HepG2 (cell line): ENCODE data around the gene NUAK2. TPM values are rescaled to one million over a fixed set of nuclear protein-coding genes. Genes with fewer than 3 reads are reported as not detected.

Experiments used
- ADNP ChIP-seq: sonication (generic); formaldehyde crosslinking; IDR thresholded peaks from 2 replicates; pipeline ENCODE4 v1.4.0; 2020; ENCODE audit warnings: missing genetic modification reagents
- ELF4 ChIP-seq: sonication (generic); formaldehyde crosslinking; IDR thresholded peaks from 2 replicates; pipeline ENCODE4 v1.5.0; 2020; ENCODE audit warnings: missing genetic modification reagents, mild to moderate bottlenecking, moderate library complexity, borderline replicate concordance
- GABPB1 ChIP-seq: IDR thresholded peaks from 2 replicates; pipeline ENCODE4 v1.6.1; 2016; ENCODE audit warnings: mild to moderate bottlenecking, missing genetic modification reagents, moderate library complexity, missing compliant biosample characterization
- GTF2F1 ChIP-seq: fragments of 150-350 bp; IDR thresholded peaks from 2 replicates; pipeline ENCODE4 v1.6.1; 2014; ENCODE audit warnings: low read length
- KMT2B ChIP-seq: IDR thresholded peaks from 2 replicates; pipeline ENCODE4 v1.6.1; 2016; ENCODE audit warnings: missing genetic modification reagents, missing compliant biosample characterization
- MBNL3 ChIP-seq: fragments of 250-450 bp; sonication (Bioruptor Pico); conservative IDR thresholded peaks from 2 replicates; pipeline ENCODE4 v1.8.0; 2022; ENCODE audit warnings: mild to moderate bottlenecking, inconsistent platforms
- NR2C2 ChIP-seq: sonication (generic); formaldehyde crosslinking; IDR thresholded peaks from 2 replicates; pipeline ENCODE4 v1.4.0; 2020; ENCODE audit warnings: missing genetic modification reagents, mild to moderate bottlenecking, moderate library complexity, borderline replicate concordance
- PLRG1 ChIP-seq: fragments of 450-650 bp; conservative IDR thresholded peaks from 2 replicates; pipeline ENCODE4 v1.6.1; 2016
- RBM39 ChIP-seq: fragments of 200-400 bp; formaldehyde crosslinking; IDR thresholded peaks from one replicate; pipeline ENCODE4 v1.6.1; 2018; ENCODE audit warnings: antibody characterized with exemption, mild to moderate bottlenecking, low read depth, low read length; ENCODE audit not compliant: poor library complexity, severe bottlenecking
- SP2 ChIP-seq: sonication (generic); formaldehyde crosslinking; IDR thresholded peaks from 2 replicates; pipeline ENCODE4 v1.5.1; 2020; ENCODE audit warnings: mild to moderate bottlenecking, missing genetic modification reagents
- SPEN ChIP-seq: sonication (generic); formaldehyde crosslinking; IDR thresholded peaks from 2 replicates; pipeline ENCODE4 v1.5.1; 2020; ENCODE audit warnings: low read depth, mild to moderate bottlenecking, missing genetic modification reagents
- STAG1 ChIP-seq: sonication (generic); formaldehyde crosslinking; IDR thresholded peaks from 2 replicates; pipeline ENCODE4 v1.4.0; 2020; ENCODE audit warnings: missing genetic modification reagents
- TCF7 ChIP-seq: sonication (generic); IDR thresholded peaks from 2 replicates; pipeline ENCODE4 v1.6.1; 2016; ENCODE audit warnings: antibody characterized with exemption, low read depth
- ZFP82 ChIP-seq: sonication (generic); formaldehyde crosslinking; IDR thresholded peaks from 2 replicates; pipeline ENCODE4 v1.5.1; 2020; ENCODE audit warnings: mild to moderate bottlenecking, missing genetic modification reagents, borderline replicate concordance
- ZNF333 ChIP-seq: sonication (generic); formaldehyde crosslinking; IDR thresholded peaks from 2 replicates; pipeline ENCODE4 v1.4.0; 2020; ENCODE audit warnings: mild to moderate bottlenecking, missing genetic modification reagents, borderline replicate concordance
- ZNF33A ChIP-seq: sonication (generic); formaldehyde crosslinking; IDR thresholded peaks from 2 replicates; pipeline ENCODE4 v1.5.1; 2020; ENCODE audit warnings: missing genetic modification reagents, mild to moderate bottlenecking, moderate library complexity, borderline replicate concordance
- ZNF572 ChIP-seq: sonication (generic); formaldehyde crosslinking; IDR thresholded peaks from 2 replicates; pipeline ENCODE4 v1.5.1; 2020; ENCODE audit warnings: mild to moderate bottlenecking, missing genetic modification reagents
- ZNF724P ChIP-seq: sonication (generic); formaldehyde crosslinking; IDR thresholded peaks from 2 replicates; pipeline ENCODE4 v1.8.0; 2022; ENCODE audit warnings: missing genetic modification reagents, borderline replicate concordance
- polyA plus RNA-seq, 8 experiments: library from polyadenylated mRNA; depleted of rRNA in 3 of 8; stranded (reverse) in 7 of 8; unstranded in 1 of 8; fragments of >200 nt; fragmentation: Illumina TruSeq in 4 of 8; extraction: Trizol in 4 of 8; gene quantifications; 2 replicates each; pipeline versions ENCODE4 v1.2.1 to v1.2.3, GENCODE V29; 2011 to 2016; ENCODE audit warnings: low read depth in 4 of 8, missing spikeins in 1 of 8, mixed read lengths in 1 of 8; ENCODE audit not compliant: insufficient read depth in 1 of 8
- total RNA-seq, 5 experiments: library from RNA; depleted of rRNA; stranded (reverse); fragments of >200 nt; fragmentation: Illumina TruSeq; extraction: Trizol; gene quantifications; 2 replicates each; pipeline ENCODE4 v1.2.3, GENCODE V29; 2016; ENCODE audit warnings: low read depth in 1 of 5
- TF ChIP-seq, protein P1 (sequence below): sonication (generic); formaldehyde crosslinking; conservative IDR thresholded peaks from 2 replicates; pipeline ENCODE4 v1.4.0; 2020; ENCODE audit warnings: mild to moderate bottlenecking, missing genetic modification reagents, moderate library complexity
- TF ChIP-seq, protein P2 (sequence below): sonication (generic); formaldehyde crosslinking; IDR thresholded peaks from 2 replicates; pipeline ENCODE4 v1.5.0; 2020; ENCODE audit warnings: mild to moderate bottlenecking, missing genetic modification reagents, moderate library complexity
- TF ChIP-seq, protein P3 (sequence below): sonication (generic); IDR thresholded peaks from 2 replicates; pipeline ENCODE4 v1.6.1; 2016; ENCODE audit warnings: low read depth, borderline replicate concordance
- TF ChIP-seq, protein P4 (sequence below): sonication (generic); formaldehyde crosslinking; IDR thresholded peaks from 2 replicates; pipeline ENCODE4 v1.5.0; 2020; ENCODE audit warnings: mild to moderate bottlenecking, low read depth, missing genetic modification reagents, borderline replicate concordance

The NUAK2 gene
- total and polyA plus RNA-seq, 2 of the 13 experiments (the other 11 are each of a cell fraction or from before 2014, with no cell fraction given): 0.75 to 1.1 TPM

DNA sequence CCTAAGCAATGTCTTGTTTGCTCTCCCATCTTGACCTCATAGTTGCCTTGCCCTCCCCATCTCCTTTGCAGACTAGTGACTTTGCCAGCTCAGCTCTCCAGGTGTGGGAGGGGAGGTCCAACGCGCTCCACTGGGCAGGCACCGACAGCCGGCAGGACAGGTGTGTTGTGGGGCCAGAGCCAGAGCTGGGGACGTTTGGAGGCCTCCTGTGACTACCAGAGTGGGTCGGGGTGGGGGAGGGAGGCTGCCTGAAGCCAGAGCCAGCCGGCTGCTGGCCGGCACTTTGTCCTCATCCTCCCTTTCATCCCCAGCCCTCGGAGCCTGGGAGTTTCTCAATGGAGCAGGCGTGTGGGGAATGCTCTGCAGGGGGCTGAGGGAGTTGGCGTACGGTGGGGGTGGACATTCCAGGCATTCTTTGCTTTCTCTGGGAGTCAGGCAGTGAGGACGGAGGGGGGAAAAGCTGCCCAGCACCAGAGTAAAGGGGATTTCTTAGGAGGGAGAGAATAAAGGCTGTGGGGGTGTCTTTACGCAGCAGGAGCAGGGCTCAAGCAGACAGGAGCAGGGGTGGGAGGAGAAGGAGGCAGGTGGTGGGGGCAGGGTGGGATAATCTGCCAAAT lies 20.2 kb downstream of the NUAK2 start (continued):
- TF ChIP-seq TCF7: peak; percentile 72
- 0 out of 2 replicates have a peak, but pooled peaks have one; percentile 18 for TF ChIP-seq STAG1 (CRISPR knock-in tag)
- peak; percentile 65; the same call in 1 of the 2 replicates for TF ChIP-seq SPEN
- TF ChIP-seq NR2C2 (CRISPR knock-in tag): no peak
- no peak for TF ChIP-seq ZNF333 (CRISPR knock-in tag)
- no peak for TF ChIP-seq PLRG1
- no peak for TF ChIP-seq ZNF33A (CRISPR knock-in tag)
- TF ChIP-seq, protein P1, sequence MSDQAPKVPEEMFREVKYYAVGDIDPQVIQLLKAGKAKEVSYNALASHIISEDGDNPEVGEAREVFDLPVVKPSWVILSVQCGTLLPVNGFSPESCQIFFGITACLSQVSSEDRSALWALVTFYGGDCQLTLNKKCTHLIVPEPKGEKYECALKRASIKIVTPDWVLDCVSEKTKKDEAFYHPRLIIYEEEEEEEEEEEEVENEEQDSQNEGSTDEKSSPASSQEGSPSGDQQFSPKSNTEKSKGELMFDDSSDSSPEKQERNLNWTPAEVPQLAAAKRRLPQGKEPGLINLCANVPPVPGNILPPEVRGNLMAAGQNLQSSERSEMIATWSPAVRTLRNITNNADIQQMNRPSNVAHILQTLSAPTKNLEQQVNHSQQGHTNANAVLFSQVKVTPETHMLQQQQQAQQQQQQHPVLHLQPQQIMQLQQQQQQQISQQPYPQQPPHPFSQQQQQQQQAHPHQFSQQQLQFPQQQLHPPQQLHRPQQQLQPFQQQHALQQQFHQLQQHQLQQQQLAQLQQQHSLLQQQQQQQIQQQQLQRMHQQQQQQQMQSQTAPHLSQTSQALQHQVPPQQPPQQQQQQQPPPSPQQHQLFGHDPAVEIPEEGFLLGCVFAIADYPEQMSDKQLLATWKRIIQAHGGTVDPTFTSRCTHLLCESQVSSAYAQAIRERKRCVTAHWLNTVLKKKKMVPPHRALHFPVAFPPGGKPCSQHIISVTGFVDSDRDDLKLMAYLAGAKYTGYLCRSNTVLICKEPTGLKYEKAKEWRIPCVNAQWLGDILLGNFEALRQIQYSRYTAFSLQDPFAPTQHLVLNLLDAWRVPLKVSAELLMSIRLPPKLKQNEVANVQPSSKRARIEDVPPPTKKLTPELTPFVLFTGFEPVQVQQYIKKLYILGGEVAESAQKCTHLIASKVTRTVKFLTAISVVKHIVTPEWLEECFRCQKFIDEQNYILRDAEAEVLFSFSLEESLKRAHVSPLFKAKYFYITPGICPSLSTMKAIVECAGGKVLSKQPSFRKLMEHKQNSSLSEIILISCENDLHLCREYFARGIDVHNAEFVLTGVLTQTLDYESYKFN: peak; percentile 80
- TF ChIP-seq, protein P2, sequence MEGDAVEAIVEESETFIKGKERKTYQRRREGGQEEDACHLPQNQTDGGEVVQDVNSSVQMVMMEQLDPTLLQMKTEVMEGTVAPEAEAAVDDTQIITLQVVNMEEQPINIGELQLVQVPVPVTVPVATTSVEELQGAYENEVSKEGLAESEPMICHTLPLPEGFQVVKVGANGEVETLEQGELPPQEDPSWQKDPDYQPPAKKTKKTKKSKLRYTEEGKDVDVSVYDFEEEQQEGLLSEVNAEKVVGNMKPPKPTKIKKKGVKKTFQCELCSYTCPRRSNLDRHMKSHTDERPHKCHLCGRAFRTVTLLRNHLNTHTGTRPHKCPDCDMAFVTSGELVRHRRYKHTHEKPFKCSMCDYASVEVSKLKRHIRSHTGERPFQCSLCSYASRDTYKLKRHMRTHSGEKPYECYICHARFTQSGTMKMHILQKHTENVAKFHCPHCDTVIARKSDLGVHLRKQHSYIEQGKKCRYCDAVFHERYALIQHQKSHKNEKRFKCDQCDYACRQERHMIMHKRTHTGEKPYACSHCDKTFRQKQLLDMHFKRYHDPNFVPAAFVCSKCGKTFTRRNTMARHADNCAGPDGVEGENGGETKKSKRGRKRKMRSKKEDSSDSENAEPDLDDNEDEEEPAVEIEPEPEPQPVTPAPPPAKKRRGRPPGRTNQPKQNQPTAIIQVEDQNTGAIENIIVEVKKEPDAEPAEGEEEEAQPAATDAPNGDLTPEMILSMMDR: 0 out of 2 replicates have a peak, but pooled peaks have one; percentile 19
- no peak for TF ChIP-seq ADNP
- TF ChIP-seq GTF2F1: no peak
- no peak for TF ChIP-seq SP2 (CRISPR knock-in tag)
- TF ChIP-seq ZNF572 (CRISPR knock-in tag): peak; percentile 77; the same call in 1 of the 2 replicates
- TF ChIP-seq, protein P3, sequence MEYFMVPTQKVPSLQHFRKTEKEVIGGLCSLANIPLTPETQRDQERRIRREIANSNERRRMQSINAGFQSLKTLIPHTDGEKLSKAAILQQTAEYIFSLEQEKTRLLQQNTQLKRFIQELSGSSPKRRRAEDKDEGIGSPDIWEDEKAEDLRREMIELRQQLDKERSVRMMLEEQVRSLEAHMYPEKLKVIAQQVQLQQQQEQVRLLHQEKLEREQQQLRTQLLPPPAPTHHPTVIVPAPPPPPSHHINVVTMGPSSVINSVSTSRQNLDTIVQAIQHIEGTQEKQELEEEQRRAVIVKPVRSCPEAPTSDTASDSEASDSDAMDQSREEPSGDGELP: peak; percentile 77; the same call in 1 of the 2 replicates
- TF ChIP-seq KMT2B (CRISPR knock-in tag): 0 out of 2 replicates have a peak, but pooled peaks have one; percentile 19
- no peak for TF ChIP-seq ZNF724P (CRISPR knock-in tag)
- TF ChIP-seq GABPB1 (CRISPR knock-in tag): peak; percentile 28; the same call in 1 of the 2 replicates
- TF ChIP-seq MBNL3 (CRISPR knock-in tag): no peak
- no peak for TF ChIP-seq ELF4 (CRISPR knock-in tag)
- peak; percentile 69 for TF ChIP-seq RBM39
- no peak for TF ChIP-seq ZFP82
- TF ChIP-seq, protein P4, sequence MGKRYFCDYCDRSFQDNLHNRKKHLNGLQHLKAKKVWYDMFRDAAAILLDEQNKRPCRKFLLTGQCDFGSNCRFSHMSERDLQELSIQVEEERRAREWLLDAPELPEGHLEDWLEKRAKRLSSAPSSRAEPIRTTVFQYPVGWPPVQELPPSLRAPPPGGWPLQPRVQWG (CRISPR knock-in tag): no peak
